MM.1S (cell line): ENCODE data around the gene ATPAF1.

Experiments
- CTCF ChIP-seq: fragments of 300-600 bp; sonication (generic); IDR thresholded peaks from 2 replicates; pipeline ENCODE4 v1.5.1; 2016; ENCODE audit warnings: antibody characterized with exemption, low read length, mixed read lengths
- EZH2 ChIP-seq: fragments of 300-600 bp; sonication (generic); optimal IDR thresholded peaks from 2 replicates; pipeline ENCODE3; 2017; ENCODE audit warnings: low read depth, mild to moderate bottlenecking, antibody characterized with exemption, low read length, mixed read lengths
- EZH2phosphoT487 ChIP-seq: fragments of 300-600 bp; sonication (generic); IDR thresholded peaks from 2 replicates; pipeline ENCODE4 v1.6.1; 2018; ENCODE audit warnings: antibody characterized with exemption, low read length

- TF ChIP-seq CTCF (no peak), EZH2phosphoT487 (no peak), EZH2 (no peak)
Measured at GRCh38 chr1:46676531-46676930, 8.4 kb upstream of the ATPAF1 start.
